OCI-LY3 (cell line): ENCODE results near the gene SSR4.

Experiments used
- H2AFZ ChIP-seq: fragments of 200-600, 300-600 bp; shearing (Covaris generic); 2 replicates; pipeline ENCODE4 v1.6.0; 2014; ENCODE audit warnings: antibody characterized with exemption, low read depth, low read length
- H3K27ac ChIP-seq: fragments of 200-600, 300-600 bp; sonication (generic); 2 replicates; pipeline ENCODE4 v1.5.1; 2014; ENCODE audit warnings: mild to moderate bottlenecking, low read length, moderate library complexity, mixed read lengths
- H3K27me3 ChIP-seq: fragments of 200-600, 300-600 bp; sonication (generic); 2 replicates; pipeline ENCODE4 v1.6.1; 2014; ENCODE audit warnings: low read depth, low read length, mixed read lengths
- H3K36me3 ChIP-seq: fragments of 200-600, 300-600 bp; sonication (generic); replicated peaks from 2 replicates; pipeline ENCODE3; 2014; ENCODE audit warnings: low read depth, low read length, mixed read lengths
- H3K4me1 ChIP-seq: fragments of 300-600, 200-600 bp; sonication (generic); 2 replicates; pipeline ENCODE4 v1.6.1; 2014; ENCODE audit warnings: low read length, mixed read lengths
- H3K4me2 ChIP-seq: fragments of 200-600, 300-600 bp; sonication (generic); 2 replicates; pipeline ENCODE4 v1.6.1; 2014; ENCODE audit warnings: low read length, mixed read lengths
- H3K4me3 ChIP-seq: fragments of 300-600, 200-600 bp; sonication (generic); 2 replicates; pipeline ENCODE4 v1.5.1; 2014; ENCODE audit warnings: antibody characterized with exemption, mild to moderate bottlenecking, low read length, moderate library complexity
- H3K79me2 ChIP-seq: fragments of 300-600, 200-600 bp; shearing (Covaris generic); 2 replicates; pipeline ENCODE4 v1.6.1; 2014; ENCODE audit warnings: mild to moderate bottlenecking, low read length, mixed read lengths
- H3K9ac ChIP-seq: fragments of 300-600, 200-600 bp; shearing (Covaris generic); 2 replicates; pipeline ENCODE4 v1.6.0; 2014; ENCODE audit warnings: mild to moderate bottlenecking, low read length, moderate library complexity
- H3K9me3 ChIP-seq: fragments of 200-600, 300-600 bp; shearing (Covaris generic); 2 replicates; pipeline ENCODE4 v1.6.1; 2014; ENCODE audit warnings: low read length, mixed read lengths; ENCODE audit not compliant: insufficient read depth
- H4K20me1 ChIP-seq: fragments of 200-600, 300-600 bp; sonication (generic); 2 replicates; pipeline ENCODE4 v1.6.1; 2016; ENCODE audit warnings: low read length, mixed read lengths; ENCODE audit not compliant: insufficient read depth
- CTCF ChIP-seq: fragments of 200-600, 300-600 bp; sonication (generic); IDR thresholded peaks from 2 replicates; pipeline ENCODE4 v1.5.1; 2014; ENCODE audit warnings: antibody characterized with exemption, low read length, low read depth
- EZH2phosphoT487 ChIP-seq: fragments of 200-600 bp; shearing (Covaris generic); IDR thresholded peaks from 2 replicates; pipeline ENCODE4 v1.6.1; 2018; ENCODE audit warnings: antibody characterized with exemption, mixed run types, low read depth

Gene SSR4

GRCh38 chrX:153783378-153784013, 11.0 kb upstream of the SSR4 start:
- H3K27ac ChIP-seq: no peak overlapping the region
- no peaks in the 10 kb centered on the region for H3K27me3 ChIP-seq
- no peak overlapping the region for H2AFZ ChIP-seq
- H3K9ac ChIP-seq: no peak overlapping the region
- H3K4me3 ChIP-seq: no peak overlapping the region
- H3K4me1 ChIP-seq: no peaks in the 10 kb centered on the region
- no peaks in the 10 kb centered on the region for H4K20me1 ChIP-seq
- H3K79me2 ChIP-seq: no peaks in the 10 kb centered on the region
- TF ChIP-seq EZH2phosphoT487: no peak
- no peak for TF ChIP-seq CTCF
- H3K4me2 ChIP-seq: no peak overlapping the region
- no peaks in the 10 kb centered on the region for H3K9me3 ChIP-seq
- no peaks in the 10 kb centered on the region for H3K36me3 ChIP-seq

- no peaks in the 10 kb centered on the region for H4K20me1 ChIP-seq
- H3K4me1 ChIP-seq: no peaks in the 10 kb centered on the region
- TF ChIP-seq CTCF: no peak
- TF ChIP-seq EZH2phosphoT487: no peak
- no peaks in the 10 kb centered on the region for H3K79me2 ChIP-seq
- no peak overlapping the region for H3K27ac ChIP-seq
- H3K4me3 ChIP-seq: no peak overlapping the region
- H3K27me3 ChIP-seq: no peaks in the 10 kb centered on the region
- no peaks in the 10 kb centered on the region for H3K36me3 ChIP-seq
- no peaks in the 10 kb centered on the region for H3K9me3 ChIP-seq
- no peak overlapping the region for H3K9ac ChIP-seq
- no peak overlapping the region for H3K4me2 ChIP-seq
- H2AFZ ChIP-seq: no peak overlapping the region
Measured at GRCh38 chrX:153784325-153784967, 10.0 kb upstream of the SSR4 start.

- Histone ChIP-seq H3K27me3 (no peaks in the 10 kb centered on the region), H3K9ac (no peak overlapping the region), H3K4me2 (no peak overlapping the region), H4K20me1 (no peaks in the 10 kb centered on the region), H3K27ac (no peak overlapping the region), H3K9me3 (no peaks in the 10 kb centered on the region), H3K36me3 (no peaks in the 10 kb centered on the region), H3K79me2 (peaks cover 6% of the 10 kb centered on the region; the same call in 1 of the 2 replicates), H3K4me1 (no peaks in the 10 kb centered on the region), H2AFZ (no peak overlapping the region), H3K4me3 (no peak overlapping the region)
- TF ChIP-seq EZH2phosphoT487: no peak
- TF ChIP-seq CTCF: no peak
Measured at GRCh38 chrX:153786669-153787068, 7.8 kb upstream of the SSR4 start.

GRCh38 chrX:153789654-153790053, 4.8 kb upstream of the SSR4 start:
- TF ChIP-seq EZH2phosphoT487 (no peak), CTCF (no peak)
- H4K20me1 ChIP-seq: no peaks in the 10 kb centered on the region
- peaks cover 30% of the 10 kb centered on the region for H3K79me2 ChIP-seq
- no peaks in the 10 kb centered on the region for H3K27me3 ChIP-seq
- H3K9ac ChIP-seq: no peak overlapping the region
- no peaks in the 10 kb centered on the region for H3K36me3 ChIP-seq
- H3K4me3 ChIP-seq: no peak overlapping the region
- H3K27ac ChIP-seq: no peak overlapping the region
- peaks cover 8% of the 10 kb centered on the region for H3K4me1 ChIP-seq
- H2AFZ ChIP-seq: no peak overlapping the region
- no peaks in the 10 kb centered on the region for H3K9me3 ChIP-seq
- H3K4me2 ChIP-seq: no peak overlapping the region
